Osteoblast (primary cell): ENCODE measurements around the gene SHLD1. TPM values are rescaled to one million over a fixed set of nuclear protein-coding genes. Genes with fewer than 3 reads are reported as not detected.
A peak's percentile ranks its signal among the peaks of the same experiment; 100 is the strongest.

Experiments
- DNase-seq: peaks from one replicate; pipeline ENCODE4 v3.0.0; 2011; ENCODE audit warnings: low spot score, mixed read lengths; ENCODE audit not compliant: insufficient read length; ENCODE audit errors: missing footprints
- H2AFZ ChIP-seq: 2 replicates; pipeline ENCODE4 v1.6.0; 2011; ENCODE audit warnings: mild to moderate bottlenecking, low read length
- H3K27ac ChIP-seq: 2 replicates; pipeline ENCODE4 v1.5.1; 2011; ENCODE audit warnings: mild to moderate bottlenecking, low read depth, low read length, moderate library complexity
- H3K27me3 ChIP-seq: 2 replicates; pipeline ENCODE4 v1.6.0; 2012; ENCODE audit warnings: mild to moderate bottlenecking, control low read depth, inconsistent platforms, low read length, moderate library complexity; ENCODE audit not compliant: insufficient read depth
- H3K36me3 ChIP-seq: 2 replicates; pipeline ENCODE4 v1.5.1; 2011; ENCODE audit warnings: mild to moderate bottlenecking, low read length, control low read depth, moderate library complexity; ENCODE audit not compliant: insufficient read depth
- H3K4me1 ChIP-seq: 2 replicates; pipeline ENCODE4 v1.5.1; 2011; ENCODE audit warnings: mild to moderate bottlenecking, low read length, control low read depth, moderate library complexity; ENCODE audit not compliant: insufficient read depth
- H3K4me2 ChIP-seq: 2 replicates; pipeline ENCODE4 v1.6.0; 2011; ENCODE audit warnings: mild to moderate bottlenecking, low read length; ENCODE audit not compliant: insufficient read depth
- H3K4me3 ChIP-seq: fragments of 200-600 bp; sonication (generic); 3 replicates; pipeline ENCODE4 v1.5.1; 2012; ENCODE audit warnings: mild to moderate bottlenecking, low read length, inconsistent platforms; ENCODE audit not compliant: insufficient read depth
- H3K79me2 ChIP-seq: 2 replicates; pipeline ENCODE4 v1.6.0; 2012; ENCODE audit warnings: mild to moderate bottlenecking, low read length, control low read depth, inconsistent platforms; ENCODE audit not compliant: insufficient read depth
- H3K9me3 ChIP-seq: 2 replicates; pipeline ENCODE4 v1.5.1; 2011; ENCODE audit warnings: low read depth, low read length, control low read depth
- H4K20me1 ChIP-seq: 2 replicates; pipeline ENCODE4 v1.6.0; 2012; ENCODE audit warnings: mild to moderate bottlenecking, low read length, control low read depth; ENCODE audit not compliant: insufficient read depth
- total RNA-seq: library from RNA; depleted of rRNA; stranded (reverse); fragments of >200 nt; gene quantifications from 2 replicates; pipeline ENCODE4 v1.2.3, GENCODE V29; 2012
- TF ChIP-seq, protein P1 (sequence below): IDR thresholded peaks from 2 replicates; pipeline ENCODE4 v1.5.1; 2011; ENCODE audit warnings: mild to moderate bottlenecking, low read depth, low read length, moderate library complexity; ENCODE audit errors: extremely low read depth

Gene SHLD1
- total RNA-seq, 1 donor: 1.4 TPM

DNA sequence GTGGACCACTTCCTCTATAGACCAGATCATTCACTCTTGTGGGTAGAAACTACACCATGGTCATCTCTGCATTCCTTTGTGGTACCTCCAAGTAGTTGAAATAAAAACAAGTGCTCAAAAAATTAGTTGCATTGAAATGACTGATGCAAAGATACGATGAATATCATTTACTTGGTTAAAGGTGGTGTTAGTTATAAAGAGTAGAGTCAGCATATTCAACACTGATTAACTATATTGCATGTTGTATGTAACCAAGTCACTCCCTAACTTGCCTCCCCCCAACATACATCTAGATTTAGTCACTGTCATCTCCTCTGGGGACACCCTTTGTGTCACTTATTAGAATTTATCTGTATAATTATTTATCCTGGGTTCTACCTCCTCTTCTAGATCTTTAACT is 77.7 kb downstream of the SHLD1 start:
- H3K9me3 ChIP-seq: no peaks in the 10 kb centered on the region
- H3K27me3 ChIP-seq: no peaks in the 10 kb centered on the region
- no peak overlapping the region for H3K27ac ChIP-seq
- no peaks in the 10 kb centered on the region for H3K36me3 ChIP-seq
- no peak for DNase-seq
- no peaks in the 10 kb centered on the region for H3K4me1 ChIP-seq
- TF ChIP-seq, protein P1, sequence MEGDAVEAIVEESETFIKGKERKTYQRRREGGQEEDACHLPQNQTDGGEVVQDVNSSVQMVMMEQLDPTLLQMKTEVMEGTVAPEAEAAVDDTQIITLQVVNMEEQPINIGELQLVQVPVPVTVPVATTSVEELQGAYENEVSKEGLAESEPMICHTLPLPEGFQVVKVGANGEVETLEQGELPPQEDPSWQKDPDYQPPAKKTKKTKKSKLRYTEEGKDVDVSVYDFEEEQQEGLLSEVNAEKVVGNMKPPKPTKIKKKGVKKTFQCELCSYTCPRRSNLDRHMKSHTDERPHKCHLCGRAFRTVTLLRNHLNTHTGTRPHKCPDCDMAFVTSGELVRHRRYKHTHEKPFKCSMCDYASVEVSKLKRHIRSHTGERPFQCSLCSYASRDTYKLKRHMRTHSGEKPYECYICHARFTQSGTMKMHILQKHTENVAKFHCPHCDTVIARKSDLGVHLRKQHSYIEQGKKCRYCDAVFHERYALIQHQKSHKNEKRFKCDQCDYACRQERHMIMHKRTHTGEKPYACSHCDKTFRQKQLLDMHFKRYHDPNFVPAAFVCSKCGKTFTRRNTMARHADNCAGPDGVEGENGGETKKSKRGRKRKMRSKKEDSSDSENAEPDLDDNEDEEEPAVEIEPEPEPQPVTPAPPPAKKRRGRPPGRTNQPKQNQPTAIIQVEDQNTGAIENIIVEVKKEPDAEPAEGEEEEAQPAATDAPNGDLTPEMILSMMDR: no peak
- no peak overlapping the region for H2AFZ ChIP-seq
- no peak overlapping the region for H3K4me3 ChIP-seq
- no peaks in the 10 kb centered on the region for H4K20me1 ChIP-seq
- no peaks in the 10 kb centered on the region for H3K79me2 ChIP-seq
- no peak overlapping the region for H3K4me2 ChIP-seq

DNA sequence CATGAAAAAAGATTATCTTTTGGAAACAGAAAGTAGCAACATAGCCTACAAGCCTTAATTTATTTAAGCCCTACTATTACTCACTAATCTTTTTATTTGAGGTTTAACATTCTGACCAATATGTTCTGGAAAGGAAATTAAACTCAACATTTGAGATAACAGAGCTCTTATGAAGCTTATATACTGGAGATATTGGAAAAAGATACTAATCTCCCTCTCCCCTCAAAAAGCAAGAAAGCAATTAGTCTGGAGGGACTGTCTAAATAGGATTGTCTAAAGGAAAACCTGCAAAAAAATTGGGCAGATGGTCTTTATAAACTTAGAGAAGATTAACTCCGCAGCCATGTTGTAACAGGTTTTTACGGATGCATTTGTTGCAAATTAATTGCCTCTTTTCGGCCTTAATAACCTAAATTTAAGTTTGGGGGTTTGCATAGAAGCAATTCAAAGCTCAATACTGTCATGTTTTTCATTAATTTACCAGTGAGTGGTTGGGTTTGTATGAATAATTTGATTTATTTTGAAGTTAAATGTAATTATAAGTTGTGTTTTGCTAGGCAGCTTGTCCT is 79.1 kb downstream of the SHLD1 start:
- Histone ChIP-seq H3K4me1 (no peaks in the 10 kb centered on the region), H3K36me3 (no peaks in the 10 kb centered on the region), H4K20me1 (no peaks in the 10 kb centered on the region), H3K4me2 (no peak overlapping the region), H2AFZ (no peak overlapping the region), H3K9me3 (no peaks in the 10 kb centered on the region), H3K27me3 (no peaks in the 10 kb centered on the region), H3K4me3 (no peak overlapping the region), H3K27ac (no peak overlapping the region), H3K79me2 (no peaks in the 10 kb centered on the region)
- DNase-seq: no peak
- TF ChIP-seq, protein P1: no peak

DNA sequence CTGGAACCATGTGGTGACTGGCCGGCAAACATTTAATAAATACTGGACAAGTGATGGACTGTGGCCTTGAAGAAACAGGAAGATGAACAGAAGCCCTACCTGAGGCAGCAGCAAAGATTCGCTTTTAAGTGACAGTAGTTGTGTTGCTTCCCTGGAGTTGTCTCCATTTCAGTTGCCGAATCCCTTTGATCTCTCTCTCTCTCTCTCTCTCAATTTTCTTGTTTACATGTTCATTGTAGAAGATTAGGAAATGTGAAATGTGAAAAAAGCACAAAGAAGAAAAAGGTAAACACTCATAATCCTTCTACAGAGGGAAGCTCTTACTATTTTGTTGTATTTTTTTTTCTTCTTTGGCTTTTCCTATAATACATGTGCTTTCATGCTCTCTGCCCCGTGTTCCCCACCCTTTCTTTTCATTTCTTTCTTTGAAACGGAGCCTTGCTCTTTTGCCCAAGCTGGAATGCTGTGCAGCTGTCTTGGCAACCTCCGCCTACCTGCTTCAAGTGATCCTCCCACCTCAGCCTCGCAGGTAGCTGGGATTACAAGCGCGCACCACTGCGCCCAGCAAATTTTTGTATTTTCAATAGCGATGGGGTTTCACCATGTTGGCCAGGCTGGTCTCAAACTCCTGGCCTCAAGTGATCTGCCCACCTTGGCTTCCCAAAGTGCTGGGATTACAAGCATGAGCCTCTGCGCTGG is 81.5 kb downstream of the SHLD1 start:
- DNase-seq: no peak
- Histone ChIP-seq H3K4me3 (no peak overlapping the region), H3K27me3 (no peaks in the 10 kb centered on the region), H4K20me1 (no peaks in the 10 kb centered on the region), H3K36me3 (no peaks in the 10 kb centered on the region), H3K27ac (no peak overlapping the region), H3K4me1 (peaks cover 13% of the 10 kb centered on the region), H2AFZ (no peak overlapping the region), H3K79me2 (no peaks in the 10 kb centered on the region), H3K4me2 (no peak overlapping the region), H3K9me3 (no peaks in the 10 kb centered on the region)
- TF ChIP-seq, protein P1: no peak

DNA sequence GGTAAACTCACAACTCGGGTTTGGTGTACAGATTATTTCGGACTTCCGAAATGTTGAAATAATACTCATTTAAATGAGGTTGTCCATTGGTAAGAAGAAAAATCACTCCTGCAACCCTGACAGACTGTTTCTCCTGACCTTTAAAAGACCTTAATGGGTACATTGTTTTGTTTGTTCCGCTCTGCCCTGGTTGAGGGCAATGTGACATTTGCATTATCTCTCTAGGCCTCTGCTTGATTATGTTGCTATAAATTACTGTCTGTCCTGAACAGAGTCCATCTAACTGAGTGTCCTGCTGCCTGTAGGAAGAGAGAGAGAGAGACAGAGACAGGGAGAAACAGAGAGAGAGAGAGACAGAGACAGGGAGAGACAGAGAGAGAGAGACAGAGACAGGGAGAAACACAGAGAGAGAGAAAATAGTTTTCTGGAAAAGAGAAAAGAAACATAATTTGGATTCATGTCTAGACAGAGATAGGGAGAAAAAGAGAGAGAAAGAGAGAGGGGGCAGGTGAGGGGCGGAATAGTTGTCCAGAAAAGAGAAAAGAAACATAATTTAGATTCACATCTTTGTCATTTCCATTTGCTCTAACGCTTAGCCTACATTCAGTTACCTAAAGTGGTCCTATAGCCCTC is 83.2 kb downstream of the SHLD1 start:
- peak; percentile 36 for DNase-seq
- Histone ChIP-seq H3K4me2 (no peak overlapping the region), H3K27ac (no peak overlapping the region), H2AFZ (no peak overlapping the region), H4K20me1 (no peaks in the 10 kb centered on the region), H3K27me3 (no peaks in the 10 kb centered on the region), H3K9me3 (no peaks in the 10 kb centered on the region), H3K79me2 (no peaks in the 10 kb centered on the region), H3K4me1 (peaks cover 13% of the 10 kb centered on the region), H3K36me3 (no peaks in the 10 kb centered on the region), H3K4me3 (no peak overlapping the region)
- TF ChIP-seq, protein P1: no peak
